H1 (cell line): ENCODE measurements around the gene MAST2. TPM values are rescaled to one million over a fixed set of nuclear protein-coding genes. Genes with fewer than 3 reads are reported as not detected.
A peak's percentile ranks its signal among the peaks of the same experiment; 100 is the strongest.

Source experiments
- CTCF ChIA-PET: fragments of 300-600 bp; sonication (Branson Sonifier 250); formaldehyde crosslinking; loops from one replicate; lab custom pipeline; 2021; ENCODE audit not compliant: partially characterized antibody; lab: Charles Lee
- POLR2A ChIA-PET: fragments of 300-600 bp; sonication (Branson Sonifier 250); formaldehyde crosslinking; loops from one replicate; lab custom pipeline; 2021; ENCODE audit warnings: inconsistent platforms; ENCODE audit not compliant: partially characterized antibody; lab: Charles Lee
- DNase-seq, 2 experiments: peaks; one replicate each; pipeline versions ENCODE4 v3.0.0 to v3.0.0-alpha.2; 2010 to 2022; ENCODE audit warnings: low spot score in 2 of 2, low read depth in 1 of 2, mixed read lengths in 1 of 2
- FAIRE-seq: peaks from 2 replicates; lab custom pipeline; 2011; peaks lifted over from hg19 to GRCh38; lab: Jason Lieb, UNC
- H2AFZ ChIP-seq: 2 replicates; pipeline ENCODE4 v1.8.1; 2012; ENCODE audit warnings: low read length, inconsistent platforms
- H2AK5ac ChIP-seq: 2 replicates; pipeline ENCODE4 v1.6.1; 2013; ENCODE audit warnings: low read depth, low read length
- H2BK120ac ChIP-seq: replicated peaks from 2 replicates; pipeline ENCODE3; 2013; ENCODE audit warnings: low read depth, low read length, inconsistent platforms
- H2BK12ac ChIP-seq: 2 replicates; pipeline ENCODE4 v1.6.1; 2013; ENCODE audit warnings: low read depth, low read length
- H2BK15ac ChIP-seq: 2 replicates; pipeline ENCODE4 v1.6.1; 2013; ENCODE audit warnings: low read length
- H2BK20ac ChIP-seq: 2 replicates; pipeline ENCODE4 v1.6.1; 2013; ENCODE audit warnings: low read length
- H2BK5ac ChIP-seq: 2 replicates; pipeline ENCODE4 v1.6.1; 2013; ENCODE audit warnings: low read depth, low read length
- H3K14ac ChIP-seq: 2 replicates; pipeline ENCODE4 v1.6.1; 2013; ENCODE audit warnings: inconsistent platforms; ENCODE audit not compliant: insufficient read length
- H3K18ac ChIP-seq: 2 replicates; pipeline ENCODE4 v1.6.1; 2013; ENCODE audit warnings: low read length; ENCODE audit errors: extremely low read depth
- H3K23ac ChIP-seq: 2 replicates; pipeline ENCODE4 v1.6.1; 2013; ENCODE audit warnings: inconsistent platforms; ENCODE audit not compliant: insufficient read length
- H3K23me2 ChIP-seq: 2 replicates; pipeline ENCODE4 v1.6.1; 2013; ENCODE audit warnings: low read depth, low read length
- H3K27ac ChIP-seq: 2 replicates; pipeline ENCODE4 v1.6.1; 2011; ENCODE audit warnings: low read depth, low read length, inconsistent platforms
- H3K27me3 ChIP-seq, 4 experiments: replicated peaks in 1 of 4; 1 replicate in 1 of 4; 2 replicates in 3 of 4; pipeline versions ENCODE4 v1.6.1 to v1.8.1; 2011 to 2013; ENCODE audit warnings: low read length in 3 of 4, mild to moderate bottlenecking in 3 of 4, inconsistent platforms in 2 of 4, mixed read lengths in 2 of 4, moderate library complexity in 1 of 4; ENCODE audit not compliant: control insufficient read depth in 3 of 4, insufficient read depth in 3 of 4; ENCODE audit errors: extremely low read depth in 1 of 4
- H3K36me3 ChIP-seq, 4 experiments: 2 replicates each; pipeline versions ENCODE4 v1.6.1 to v1.8.1; 2011 to 2013; ENCODE audit warnings: mild to moderate bottlenecking in 4 of 4, low read length in 3 of 4, moderate library complexity in 2 of 4, control low read depth in 1 of 4, inconsistent platforms in 1 of 4; ENCODE audit not compliant: insufficient read depth in 4 of 4, control insufficient read depth in 2 of 4
- H3K4ac ChIP-seq: replicated peaks from 2 replicates; pipeline ENCODE3; 2013; ENCODE audit warnings: low read length, low read depth, mixed read lengths, inconsistent platforms; ENCODE audit not compliant: insufficient read length
- H3K4me1 ChIP-seq, 4 experiments: replicated peaks in 1 of 4; 1 replicate in 1 of 4; 2 replicates in 3 of 4; pipeline versions ENCODE4 v1.6.1 to v1.8.1; 2011 to 2013; ENCODE audit warnings: low read length in 3 of 4, inconsistent platforms in 2 of 4, mixed read lengths in 1 of 4; ENCODE audit not compliant: insufficient read depth in 4 of 4, control insufficient read depth in 3 of 4
- H3K4me2 ChIP-seq, 2 experiments: 2 replicates each; pipeline versions ENCODE4 v1.6.1 to v1.8.1; 2011 to 2013; ENCODE audit warnings: low read depth in 2 of 2, low read length in 2 of 2, control low read depth in 1 of 2, inconsistent platforms in 1 of 2, mild to moderate bottlenecking in 1 of 2; ENCODE audit not compliant: insufficient read depth in 1 of 2
- H3K4me3 ChIP-seq, 4 experiments: fragments of 200-600, 300-600 bp in 1 of 4; sonication (generic), shearing (Covaris generic), sonication (Bioruptor Twin) in 1 of 4; 2 replicates each; pipeline versions ENCODE4 v1.5.1 to v1.8.1; 2011 to 2016; ENCODE audit warnings: low read length in 4 of 4, low read depth in 3 of 4, control low read depth in 2 of 4, inconsistent platforms in 2 of 4, mild to moderate bottlenecking in 2 of 4, mixed read lengths in 1 of 4, moderate library complexity in 1 of 4; ENCODE audit not compliant: insufficient read depth in 2 of 4; ENCODE audit errors: extremely low read depth in 1 of 4
- H3K56ac ChIP-seq: replicated peaks from 2 replicates; pipeline ENCODE3; 2013; ENCODE audit warnings: low read depth, mild to moderate bottlenecking, mixed read lengths, low read length, inconsistent platforms; ENCODE audit not compliant: insufficient read length
- H3K79me1 ChIP-seq: 2 replicates; pipeline ENCODE4 v1.6.1; 2013; ENCODE audit warnings: low read depth, low read length, control low read depth
- H3K79me2 ChIP-seq, 2 experiments: 2 replicates each; pipeline versions ENCODE4 v1.6.1 to v1.8.1; 2012 to 2013; ENCODE audit warnings: low read length in 2 of 2, mild to moderate bottlenecking in 2 of 2, inconsistent platforms in 1 of 2; ENCODE audit not compliant: insufficient read depth in 2 of 2, control insufficient read depth in 1 of 2
- H3K9ac ChIP-seq, 4 experiments: replicated peaks in 1 of 4; 1 replicate in 1 of 4; 2 replicates in 3 of 4; pipeline versions ENCODE4 v1.6.1 to v1.8.1; 2011 to 2013; ENCODE audit warnings: low read depth in 3 of 4, low read length in 3 of 4, control low read depth in 2 of 4, mild to moderate bottlenecking in 2 of 4, moderate library complexity in 2 of 4, inconsistent platforms in 1 of 4; ENCODE audit errors: extremely low read depth in 1 of 4
- H3K9me3 ChIP-seq, 2 experiments: 2 replicates each; pipeline versions ENCODE4 v1.6.1 to v1.8.1; 2012 to 2013; ENCODE audit warnings: mild to moderate bottlenecking in 2 of 2, moderate library complexity in 2 of 2, control low read depth in 1 of 2, inconsistent platforms in 1 of 2, low read depth in 1 of 2, low read length in 1 of 2, mixed read lengths in 1 of 2; ENCODE audit not compliant: insufficient read depth in 2 of 2
- H4K20me1 ChIP-seq, 2 experiments: replicated peaks in 1 of 2; 2 replicates each; pipeline versions ENCODE3 to v1.8.1; 2011 to 2013; ENCODE audit warnings: inconsistent platforms in 2 of 2, low read length in 2 of 2, mild to moderate bottlenecking in 1 of 2; ENCODE audit not compliant: insufficient read depth in 2 of 2, control insufficient read depth in 1 of 2
- H4K5ac ChIP-seq: 2 replicates; pipeline ENCODE4 v1.6.1; 2013; ENCODE audit warnings: low read length, low read depth, mixed read lengths, inconsistent platforms; ENCODE audit not compliant: insufficient read length
- H4K8ac ChIP-seq: 2 replicates; pipeline ENCODE4 v1.8.0; 2013; ENCODE audit warnings: mild to moderate bottlenecking, moderate library complexity, low read length, inconsistent platforms; ENCODE audit not compliant: insufficient read depth; ENCODE audit errors: extremely low read depth
- H4K91ac ChIP-seq: replicated peaks from 2 replicates; pipeline ENCODE3; 2013; ENCODE audit warnings: low read length, mixed read lengths, inconsistent platforms; ENCODE audit not compliant: insufficient read length
- ATF3 ChIP-seq: IDR thresholded peaks from 2 replicates; pipeline ENCODE4 v1.6.1; 2011; ENCODE audit warnings: low read depth, mild to moderate bottlenecking, low read length; ENCODE audit not compliant: insufficient read depth
- CBX8 ChIP-seq: fragments of 300-800, 300-1000 bp; sonication (generic); IDR thresholded peaks from 2 replicates; pipeline ENCODE4 v1.7.1; 2016; ENCODE audit warnings: low read depth, low read length, borderline replicate concordance
- CHD2 ChIP-seq: IDR thresholded peaks from 2 replicates; pipeline ENCODE4 v1.6.1; 2012; ENCODE audit warnings: low read length, improper control_type of control experiment
- EGR1 ChIP-seq: IDR thresholded peaks from 2 replicates; pipeline ENCODE4 v1.6.1; 2011; ENCODE audit warnings: low read depth, low read length, borderline replicate concordance
- HDAC6 ChIP-seq: IDR thresholded peaks from one replicate; pipeline ENCODE4 v1.7.1; 2012; ENCODE audit warnings: low read depth, mild to moderate bottlenecking, inconsistent platforms, low read length, moderate library complexity
- KDM5A ChIP-seq: fragments of 200-600 bp; IDR thresholded peaks from 2 replicates; pipeline ENCODE4 v1.7.1; 2012; ENCODE audit warnings: mild to moderate bottlenecking, low read length, inconsistent platforms, mixed read lengths
- MAFK ChIP-seq: IDR thresholded peaks from 2 replicates; pipeline ENCODE4 v1.6.1; 2012; ENCODE audit warnings: low read depth, mild to moderate bottlenecking, improper control_type of control experiment, low read length
- MAX ChIP-seq: IDR thresholded peaks from 2 replicates; pipeline ENCODE4 v1.6.1; 2012; ENCODE audit warnings: inconsistent platforms
- PHF8 ChIP-seq: fragments of 200-600 bp; sonication (generic); conservative IDR thresholded peaks from 2 replicates; pipeline ENCODE4 v1.7.1; 2012; ENCODE audit warnings: low read depth, mild to moderate bottlenecking, inconsistent platforms, low read length, moderate library complexity
- RFX5 ChIP-seq: IDR thresholded peaks from 2 replicates; pipeline ENCODE4 v1.6.1; 2011; ENCODE audit warnings: low read depth, low read length, improper control_type of control experiment, borderline replicate concordance
- RXRA ChIP-seq: IDR thresholded peaks from 2 replicates; pipeline ENCODE4 v1.6.1; 2011; ENCODE audit warnings: low read depth, mild to moderate bottlenecking, low read length, moderate library complexity; ENCODE audit not compliant: insufficient read depth
- SP1 ChIP-seq: IDR thresholded peaks from 2 replicates; pipeline ENCODE4 v1.6.1; 2011; ENCODE audit warnings: low read depth, low read length
- SP4 ChIP-seq: IDR thresholded peaks from 2 replicates; pipeline ENCODE4 v1.6.1; 2012; ENCODE audit warnings: low read length, inconsistent platforms
- ZNF274 ChIP-seq: IDR thresholded peaks from 2 replicates; pipeline ENCODE4 v1.7.0; 2012; ENCODE audit warnings: low read length, borderline replicate concordance; ENCODE audit errors: extremely low read depth
- WGBS, 2 experiments: shearing (Covaris generic) in 1 of 2; methylation state at CpG; one replicate each; pipeline versions ENCODE4 v1.1.6 to v1.1.7; 2013 to 2015; ENCODE audit warnings: low lambda C conversion rate in 2 of 2, mixed read lengths in 2 of 2, inconsistent platforms in 1 of 2, low coverage in 1 of 2, missing lambda C conversion rate in 1 of 2; ENCODE audit not compliant: insufficient replicate concordance in 2 of 2, insufficient coverage in 1 of 2, insufficient read length in 1 of 2; ENCODE audit errors: extremely low coverage in 1 of 2, missing lambda C conversion rate in 1 of 2; 5-methylcytosine and 5-hydroxymethylcytosine counted together
- polyA plus RNA-seq, 7 experiments: library from polyadenylated mRNA; depleted of rRNA in 3 of 7; stranded (reverse) in 5 of 7; unstranded in 2 of 7; fragments of >200 nt in 5 of 7; fragments of 200-250 nt in 2 of 7; gene quantifications; 1 replicate in 5 of 7; 2 replicates in 1 of 7; 4 replicates in 1 of 7; pipeline versions ENCODE4 v1.2.1 to v1.2.3, GENCODE V29; 2011 to 2013; ENCODE audit warnings: missing spikeins in 2 of 7, mixed read lengths in 2 of 7
- total RNA-seq: library from RNA; stranded (reverse); fragmentation: NEBNext Ultra II Directional; extraction: Animal tissue kit (Norgen Biotek cat#: 25700); gene quantifications from 2 replicates; pipeline ENCODE4 v1.2.1, GENCODE V29; 2021

MAST2 gene
- total and polyA plus RNA-seq, 2 of the 8 experiments (the other 6 are each of a cell fraction or from before 2014, with no cell fraction given): 20.5 to 35.4 TPM

- Histone ChIP-seq H3K18ac (no peak overlapping the region), H3K56ac (no peak overlapping the region), H2AFZ (no peak overlapping the region), H3K14ac (no peak overlapping the region), H3K23ac (no peak overlapping the region), H3K27ac (no peak overlapping the region), H4K91ac (no peak overlapping the region), H4K20me1 (no peaks in the 10 kb centered on the region), H2BK5ac (peak overlapping the region; percentile 60; the same call in 1 of the 2 replicates), H3K4ac (no peak overlapping the region), H2BK15ac (no peak overlapping the region), H2BK12ac (peak overlapping the region; percentile 75; the same call in 1 of the 2 replicates), H3K4me2 (no peak overlapping the region), H3K4me3 (no peak overlapping the region), H3K79me2 (peaks cover 0 to 6% of the 10 kb centered on the region in 2 experiments; a peak in 3 of 4 replicates), H3K36me3 (no peaks in the 10 kb centered on the region), H3K79me1 (no peaks in the 10 kb centered on the region), H2AK5ac (no peak overlapping the region), H2BK120ac (no peak overlapping the region), H3K9ac (no peak overlapping the region), H3K23me2 (no peaks in the 10 kb centered on the region), H3K9me3 (no peaks in the 10 kb centered on the region; a peak in 1 of 4 replicates), H4K8ac (peak overlapping the region; percentile 41; the same call in 1 of the 2 replicates), H3K4me1 (peaks cover 0 to 20% (median 15%) of the 10 kb centered on the region in 4 experiments), H4K5ac (no peak overlapping the region), H3K27me3 (no peaks in the 10 kb centered on the region), H2BK20ac (peak overlapping the region; percentile 51; the same call in 1 of the 2 replicates)
- POLR2A ChIA-PET: interaction anchor here (0.8 to 1.8 kb wide), 2 partner anchors 9 to 401 kb away, joined by 4 to 5 read pairs; partner anchors contain the start of gene PRDX1
- WGBS, 2 experiments: 89% methylated on average over 4 of the region's 10 CpGs; no CpG with 5 or more reads in 1 of the 2 experiments
- CTCF ChIA-PET: interaction anchor here (1.2 to 1.6 kb wide), 3 partner anchors 37 to 76 kb away, joined by 3 to 5 read pairs (median 4); no protein-coding TSS in a partner anchor
- DNase-seq (no peak), FAIRE-seq (no peak)
- TF ChIP-seq KDM5A (no peak), ATF3 (no peak), CHD2 (no peak), EGR1 (no peak), HDAC6 (no peak), SP1 (no peak), RXRA (no peak), MAX (no peak), MAFK (no peak), PHF8 (no peak), ZNF274 (no peak), CBX8 (no peak), RFX5 (no peak), SP4 (no peak)
These were observed 119.0 kb downstream of the MAST2 start for GRCh38 chr1:45922374-45922773.
